ENCODE data around the gene ANKRD65.

Gene ANKRD65

DNA sequence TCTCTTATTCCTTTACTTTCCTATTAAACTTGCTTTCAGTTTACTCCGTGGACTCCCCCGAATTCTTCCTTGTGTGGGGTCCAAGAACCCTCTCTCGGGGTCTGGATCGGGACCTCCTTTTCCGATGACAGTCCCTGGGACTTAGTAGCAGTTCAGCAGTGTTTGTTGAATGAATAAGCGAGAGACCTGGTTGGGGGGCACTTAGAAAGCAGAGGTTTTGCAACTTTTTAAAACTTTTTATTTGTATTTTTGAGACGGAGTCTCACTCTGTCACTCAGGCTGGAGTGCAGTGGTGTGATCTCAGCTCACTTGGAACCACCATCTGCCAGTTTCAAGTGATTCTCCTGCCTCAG lies 2.1 kb upstream of the ANKRD65 start:
- TF ChIP-seq, protein P1, sequence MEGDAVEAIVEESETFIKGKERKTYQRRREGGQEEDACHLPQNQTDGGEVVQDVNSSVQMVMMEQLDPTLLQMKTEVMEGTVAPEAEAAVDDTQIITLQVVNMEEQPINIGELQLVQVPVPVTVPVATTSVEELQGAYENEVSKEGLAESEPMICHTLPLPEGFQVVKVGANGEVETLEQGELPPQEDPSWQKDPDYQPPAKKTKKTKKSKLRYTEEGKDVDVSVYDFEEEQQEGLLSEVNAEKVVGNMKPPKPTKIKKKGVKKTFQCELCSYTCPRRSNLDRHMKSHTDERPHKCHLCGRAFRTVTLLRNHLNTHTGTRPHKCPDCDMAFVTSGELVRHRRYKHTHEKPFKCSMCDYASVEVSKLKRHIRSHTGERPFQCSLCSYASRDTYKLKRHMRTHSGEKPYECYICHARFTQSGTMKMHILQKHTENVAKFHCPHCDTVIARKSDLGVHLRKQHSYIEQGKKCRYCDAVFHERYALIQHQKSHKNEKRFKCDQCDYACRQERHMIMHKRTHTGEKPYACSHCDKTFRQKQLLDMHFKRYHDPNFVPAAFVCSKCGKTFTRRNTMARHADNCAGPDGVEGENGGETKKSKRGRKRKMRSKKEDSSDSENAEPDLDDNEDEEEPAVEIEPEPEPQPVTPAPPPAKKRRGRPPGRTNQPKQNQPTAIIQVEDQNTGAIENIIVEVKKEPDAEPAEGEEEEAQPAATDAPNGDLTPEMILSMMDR (IDR thresholded peaks at IDR 0.05; ENCODE audit: low read depth, low read length) = no peak
- no peak overlapping the region for H3K4me3 ChIP-seq (ENCODE audit: low read depth, low read length)

DNA sequence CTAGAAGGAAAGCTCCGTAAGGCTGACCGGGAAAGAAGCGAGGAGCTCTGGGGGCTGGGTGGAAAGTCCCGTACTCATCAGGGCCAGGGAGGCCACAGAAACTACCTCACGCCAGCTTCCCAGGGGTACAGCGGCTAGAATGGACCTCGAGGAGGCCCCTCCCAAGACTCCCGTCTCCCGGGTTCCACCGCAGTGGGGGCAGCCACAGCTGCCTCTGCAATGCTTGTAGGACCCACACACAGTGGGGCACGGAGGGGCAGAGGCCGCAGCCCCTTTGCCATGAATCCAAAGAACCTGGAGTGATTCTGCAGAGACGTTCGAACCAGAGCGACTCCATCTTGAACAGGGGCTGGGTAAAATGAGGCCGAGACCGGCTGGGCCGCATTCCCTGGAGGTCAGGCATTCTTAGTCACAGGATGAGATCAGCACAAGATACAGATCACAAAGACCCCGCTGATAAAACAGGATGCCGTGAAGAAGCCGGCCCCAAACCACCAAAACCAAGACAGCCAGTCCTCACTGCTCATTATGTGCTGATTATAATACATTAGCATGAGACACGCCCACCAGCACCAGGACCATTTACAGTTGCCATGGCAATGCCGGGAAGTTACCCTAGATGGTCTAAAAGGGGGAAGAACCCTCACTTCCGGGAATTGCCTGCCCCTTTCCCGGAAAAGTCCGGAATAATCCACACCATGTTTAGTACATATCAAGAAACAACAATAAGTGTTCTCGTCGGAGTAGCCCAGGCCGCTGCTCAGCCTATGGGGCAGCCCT lies 1.6 kb upstream of the ANKRD65 start:
- H3K4me3 ChIP-seq (ENCODE audit: low read depth, low read length) = no peak overlapping the region

DNA sequence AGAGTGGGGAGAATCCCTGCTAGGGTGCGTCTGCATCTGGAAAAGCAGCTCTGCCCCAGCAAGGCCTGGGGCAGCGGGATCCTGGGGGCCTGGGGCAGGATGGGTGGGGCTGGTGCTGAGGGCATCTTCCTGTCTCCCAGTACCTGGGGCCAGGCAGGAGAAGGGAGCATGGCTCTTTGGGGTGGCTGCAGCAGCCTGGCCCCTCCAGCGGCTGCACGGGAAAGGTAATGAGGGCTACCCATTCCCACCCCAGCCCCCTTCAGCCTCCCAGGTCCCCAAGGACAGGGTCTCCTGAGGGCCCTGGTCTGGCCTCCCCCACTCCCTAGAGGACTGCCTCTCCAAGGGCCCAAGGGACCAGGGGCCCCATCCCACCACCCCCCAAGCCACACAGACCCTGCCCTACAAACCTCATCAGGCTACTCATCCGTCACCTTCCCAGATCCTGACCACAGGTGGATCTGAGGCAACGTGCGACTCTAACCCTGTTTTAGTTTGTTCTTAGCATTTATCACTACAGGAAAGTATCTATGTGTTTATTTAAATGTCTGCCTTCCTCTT lies 910 bp upstream of the ANKRD65 start:
- H3K4me3 ChIP-seq (ENCODE audit: low read depth, low read length) = no peak overlapping the region

More for the DNA sequence above, 1.6 kb upstream of the ANKRD65 start:
- TF ChIP-seq, protein P1 (IDR thresholded peaks at IDR 0.05; ENCODE audit: low read depth, low read length) = no peak

DNA sequence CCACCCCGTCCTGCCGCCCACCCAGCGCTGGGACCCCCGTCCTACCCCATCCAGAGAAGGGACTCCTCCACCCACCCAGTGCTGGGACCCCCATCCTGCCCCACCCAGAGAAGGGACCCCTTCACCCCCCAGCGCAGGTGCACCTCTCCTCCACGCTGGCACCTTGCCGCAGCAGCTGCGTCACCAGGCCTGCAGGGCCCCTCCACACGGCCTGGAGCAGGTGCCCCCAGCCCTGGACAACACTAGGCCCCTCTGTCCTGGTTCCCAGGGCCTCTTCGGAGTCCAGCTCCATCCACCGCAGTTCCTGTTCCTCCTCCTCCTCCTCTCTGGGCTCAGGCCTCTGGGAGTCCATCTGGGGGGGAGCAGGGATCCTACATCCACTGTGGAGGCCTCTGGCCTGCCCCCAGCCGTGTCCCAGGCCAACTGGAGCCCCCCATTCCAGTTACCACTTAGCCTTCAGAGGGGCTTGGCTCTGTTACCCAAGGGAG lies 378 bp downstream of the ANKRD65 start:
- H3K4me3 ChIP-seq (ENCODE audit: low read depth, low read length) = no peak overlapping the region
- TF ChIP-seq, protein P1 (IDR thresholded peaks at IDR 0.05; ENCODE audit: low read depth, low read length) = no peak

More for the DNA sequence above, 910 bp upstream of the ANKRD65 start:
- TF ChIP-seq, protein P1 (IDR thresholded peaks at IDR 0.05; ENCODE audit: low read depth, low read length) = no peak

DNA sequence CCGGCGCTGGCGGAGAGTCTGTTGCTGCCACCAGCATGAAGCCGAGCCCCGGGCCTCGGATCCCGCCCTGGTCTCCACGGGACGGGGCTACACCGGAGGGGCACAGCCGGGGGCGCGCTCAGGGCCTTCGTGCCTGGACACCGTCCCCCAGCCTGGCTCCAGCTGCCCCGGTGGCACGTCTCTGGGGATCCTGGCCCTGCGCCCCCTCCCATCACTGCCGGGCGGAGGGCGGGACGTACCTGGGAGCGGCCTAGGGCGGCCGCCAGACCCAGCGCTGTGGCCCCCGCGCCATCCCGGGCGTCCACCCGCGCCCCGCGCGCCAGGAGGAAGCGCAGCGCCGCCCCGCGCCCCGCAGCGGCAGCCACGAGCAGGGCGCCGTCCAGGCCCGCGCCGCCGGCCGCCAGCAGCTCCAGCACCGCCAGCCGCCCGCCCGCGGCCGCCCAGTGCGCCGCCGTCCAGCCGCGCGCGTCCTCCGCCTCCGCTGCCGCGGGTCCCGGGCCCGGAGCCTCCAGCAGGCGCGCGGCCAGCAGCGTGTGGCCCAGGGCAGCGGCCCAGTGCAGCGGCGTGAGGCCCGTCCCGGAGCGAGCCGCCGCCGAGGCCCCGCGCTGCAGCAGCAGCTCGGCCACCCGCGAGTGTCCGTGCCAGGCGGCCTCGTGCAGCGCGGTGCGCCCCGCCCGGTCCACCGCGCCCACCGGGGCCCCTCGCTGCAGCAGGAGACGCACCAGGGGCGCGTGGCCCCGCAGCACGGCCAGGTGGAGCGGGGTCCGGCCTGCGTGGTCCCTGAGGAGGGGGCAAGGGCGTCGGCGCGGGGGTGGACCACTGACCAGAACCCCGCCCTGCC lies 1.0 kb downstream of the ANKRD65 start:
- no peak overlapping the region for H3K4me3 ChIP-seq (ENCODE audit: low read depth, low read length)
- TF ChIP-seq, protein P1 (IDR thresholded peaks at IDR 0.05; ENCODE audit: low read depth, low read length) = no peak

DNA sequence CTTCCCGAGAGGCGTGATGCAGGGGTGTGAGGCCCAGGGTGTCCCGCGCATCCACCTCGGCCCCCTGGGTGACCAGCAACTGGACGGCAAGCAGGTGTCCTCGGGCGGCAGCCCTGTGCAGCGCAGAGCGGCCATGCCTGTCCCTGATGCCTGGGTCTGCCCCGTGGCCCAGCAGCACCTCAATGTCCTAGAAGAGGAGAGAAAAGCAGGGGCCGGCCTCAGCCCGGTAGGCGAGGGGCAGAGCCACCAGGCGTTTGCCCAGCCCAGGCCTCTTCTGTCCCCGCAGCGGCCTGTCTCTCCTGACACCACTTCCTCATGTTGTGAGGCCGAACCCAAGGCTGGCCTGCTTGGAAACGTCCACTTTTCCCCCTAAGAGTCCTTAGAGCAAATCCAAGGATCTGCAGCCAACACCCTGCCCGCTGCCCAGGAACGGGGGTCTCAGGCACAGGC lies 1.7 kb downstream of the ANKRD65 start:
- TF ChIP-seq, protein P1 (IDR thresholded peaks at IDR 0.05; ENCODE audit: low read depth, low read length) = no peak
- H3K4me3 ChIP-seq (ENCODE audit: low read depth, low read length) = no peak overlapping the region
